ENCODE results near the gene HSD17B3.

HSD17B3 gene

DNA sequence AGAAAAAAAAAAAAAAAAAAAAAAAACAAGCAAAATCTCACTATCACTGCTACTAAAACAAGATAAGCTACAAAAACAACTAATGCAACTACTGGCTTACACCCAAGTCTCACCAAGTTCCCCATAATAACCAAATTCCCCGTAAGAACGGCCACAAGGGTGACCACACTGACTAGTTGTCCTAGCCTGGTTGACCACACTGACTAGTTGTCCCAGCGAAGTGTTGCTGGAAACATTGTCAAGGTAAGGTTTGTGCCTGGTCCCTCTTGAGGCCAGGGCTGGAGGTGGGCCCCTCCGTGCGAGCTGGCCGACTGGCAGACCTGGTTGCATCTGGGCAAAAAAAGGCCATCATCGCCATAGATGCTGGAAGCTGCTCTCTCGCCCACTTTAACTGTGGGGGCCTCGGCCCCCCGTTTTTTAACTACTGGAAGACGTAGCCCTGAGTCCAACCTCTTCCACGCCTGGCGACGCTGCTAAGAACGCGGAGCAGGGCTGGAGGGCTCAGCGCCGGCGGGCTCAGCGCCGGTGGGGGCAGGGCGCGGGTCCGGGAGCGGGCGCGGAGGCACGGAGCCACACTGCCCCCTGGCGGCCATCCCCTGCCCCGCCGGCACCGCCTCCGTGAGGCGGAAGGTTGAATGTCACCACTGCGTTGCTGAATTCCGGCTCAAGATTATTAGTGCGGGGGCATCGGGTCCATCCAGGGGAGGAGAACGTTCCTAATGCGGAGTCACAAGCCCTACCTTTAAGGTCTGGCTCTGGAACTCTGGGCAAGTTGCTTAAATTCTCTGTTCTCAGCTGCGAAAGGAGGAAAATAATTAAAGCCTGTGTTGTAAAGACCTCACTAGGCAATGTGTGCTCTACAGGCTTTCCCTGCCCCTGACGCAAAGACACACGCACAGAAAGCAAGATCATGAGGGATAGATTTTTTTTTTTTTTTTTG lies 84.0 kb downstream of the HSD17B3 start:
- TF ChIP-seq, protein P1, sequence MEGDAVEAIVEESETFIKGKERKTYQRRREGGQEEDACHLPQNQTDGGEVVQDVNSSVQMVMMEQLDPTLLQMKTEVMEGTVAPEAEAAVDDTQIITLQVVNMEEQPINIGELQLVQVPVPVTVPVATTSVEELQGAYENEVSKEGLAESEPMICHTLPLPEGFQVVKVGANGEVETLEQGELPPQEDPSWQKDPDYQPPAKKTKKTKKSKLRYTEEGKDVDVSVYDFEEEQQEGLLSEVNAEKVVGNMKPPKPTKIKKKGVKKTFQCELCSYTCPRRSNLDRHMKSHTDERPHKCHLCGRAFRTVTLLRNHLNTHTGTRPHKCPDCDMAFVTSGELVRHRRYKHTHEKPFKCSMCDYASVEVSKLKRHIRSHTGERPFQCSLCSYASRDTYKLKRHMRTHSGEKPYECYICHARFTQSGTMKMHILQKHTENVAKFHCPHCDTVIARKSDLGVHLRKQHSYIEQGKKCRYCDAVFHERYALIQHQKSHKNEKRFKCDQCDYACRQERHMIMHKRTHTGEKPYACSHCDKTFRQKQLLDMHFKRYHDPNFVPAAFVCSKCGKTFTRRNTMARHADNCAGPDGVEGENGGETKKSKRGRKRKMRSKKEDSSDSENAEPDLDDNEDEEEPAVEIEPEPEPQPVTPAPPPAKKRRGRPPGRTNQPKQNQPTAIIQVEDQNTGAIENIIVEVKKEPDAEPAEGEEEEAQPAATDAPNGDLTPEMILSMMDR (conservative IDR thresholded peaks at IDR 0.05) = peak; percentile 99
- no peak for TF ChIP-seq ZFX (IDR thresholded peaks at IDR 0.05)
- H3K27ac ChIP-seq = peak overlapping the region; percentile 68

DNA sequence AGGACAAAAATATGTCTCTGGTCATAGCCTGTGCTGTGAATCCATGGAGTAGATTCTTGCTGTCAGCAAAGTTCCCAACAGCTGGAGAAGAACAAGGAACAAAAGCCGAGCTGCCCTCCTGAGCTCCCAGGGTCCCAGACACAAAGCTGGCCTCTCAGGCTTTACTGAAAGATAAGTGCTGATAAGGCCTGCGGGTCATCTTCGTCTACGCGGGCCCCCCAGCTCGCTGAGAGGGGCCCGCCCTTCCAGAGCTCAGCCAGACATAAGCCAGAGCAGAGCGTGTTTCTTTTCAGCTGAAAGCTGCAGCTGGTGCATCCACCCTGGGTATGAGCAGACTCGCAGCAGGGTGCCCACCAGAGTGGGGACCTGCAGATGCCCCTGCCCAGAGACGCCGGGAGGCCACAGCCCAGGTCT lies 84.7 kb downstream of the HSD17B3 start:
- no peak for TF ChIP-seq ZFX (IDR thresholded peaks at IDR 0.05)
- TF ChIP-seq, protein P1 (conservative IDR thresholded peaks at IDR 0.05) = no peak
- H3K27ac ChIP-seq = peak overlapping the region; percentile 68

DNA sequence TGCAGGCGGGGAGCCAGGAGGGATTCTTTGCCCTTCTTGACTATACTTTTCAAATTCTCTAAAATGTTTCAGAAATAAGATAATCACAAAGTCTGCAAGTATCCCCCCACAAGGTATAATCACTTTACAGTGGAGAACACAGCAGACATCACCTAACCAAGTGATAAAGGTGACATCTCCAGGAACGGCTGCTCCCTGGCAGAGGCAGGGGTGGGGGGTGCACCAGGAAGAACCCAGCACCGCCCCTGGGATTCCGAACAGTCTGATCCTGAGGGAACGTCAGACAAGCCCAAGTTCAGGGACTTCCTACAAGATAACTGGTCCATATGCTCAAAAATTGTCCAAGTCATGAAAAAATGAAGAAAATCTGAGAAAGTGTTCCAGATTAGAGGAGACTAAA lies 85.4 kb downstream of the HSD17B3 start:
- no peak overlapping the region for H3K27ac ChIP-seq

DNA sequence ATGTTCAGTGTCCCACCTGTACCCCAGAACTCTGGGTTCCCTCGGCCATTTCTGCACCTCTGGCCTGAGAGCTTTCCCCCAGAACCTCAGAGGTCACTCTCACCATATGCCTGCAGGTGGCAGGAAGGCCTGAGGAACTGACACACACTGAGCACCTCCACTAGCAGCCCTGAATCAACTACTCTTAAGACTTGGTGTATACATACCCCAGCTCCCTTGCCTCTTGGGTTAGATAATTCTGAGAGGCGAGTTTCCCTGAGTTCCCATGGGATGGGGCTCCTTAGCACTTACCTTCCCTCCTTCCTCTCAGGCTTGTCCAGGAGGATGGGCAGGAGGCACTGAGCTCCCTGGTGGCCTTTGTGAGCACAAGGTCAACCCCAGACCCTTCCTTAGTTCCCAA lies 86.1 kb downstream of the HSD17B3 start:
- H3K27ac ChIP-seq = no peak overlapping the region
- TF ChIP-seq, protein P1 (conservative IDR thresholded peaks at IDR 0.05) = no peak
- no peak for TF ChIP-seq ZFX (IDR thresholded peaks at IDR 0.05)

More for the DNA sequence above, 85.4 kb downstream of the HSD17B3 start:
- no peak for TF ChIP-seq ZFX (IDR thresholded peaks at IDR 0.05)
- TF ChIP-seq, protein P1 (conservative IDR thresholded peaks at IDR 0.05) = no peak

DNA sequence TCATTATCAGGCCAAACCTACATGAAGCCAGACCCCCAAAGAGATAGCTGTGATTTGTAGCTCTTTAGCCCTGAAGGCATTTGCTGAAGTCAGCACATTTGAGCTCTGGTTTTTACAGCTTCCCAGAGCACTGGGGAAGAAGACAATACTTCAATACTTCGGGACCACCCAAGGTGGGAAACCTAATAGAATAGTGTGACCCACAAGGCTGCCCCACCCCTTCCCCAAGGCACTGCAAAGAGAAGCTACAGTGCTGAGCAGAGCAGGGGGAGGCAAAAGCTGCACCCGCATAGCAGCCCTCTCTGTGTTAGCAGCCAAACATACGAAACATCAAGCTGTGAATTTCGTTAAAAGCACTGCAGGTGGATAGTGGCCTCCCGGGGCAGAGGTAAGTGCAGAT lies 87.3 kb downstream of the HSD17B3 start:
- TF ChIP-seq, protein P1 (conservative IDR thresholded peaks at IDR 0.05) = no peak
- no peak for TF ChIP-seq ZFX (IDR thresholded peaks at IDR 0.05)
- H3K27ac ChIP-seq = no peak overlapping the region

DNA sequence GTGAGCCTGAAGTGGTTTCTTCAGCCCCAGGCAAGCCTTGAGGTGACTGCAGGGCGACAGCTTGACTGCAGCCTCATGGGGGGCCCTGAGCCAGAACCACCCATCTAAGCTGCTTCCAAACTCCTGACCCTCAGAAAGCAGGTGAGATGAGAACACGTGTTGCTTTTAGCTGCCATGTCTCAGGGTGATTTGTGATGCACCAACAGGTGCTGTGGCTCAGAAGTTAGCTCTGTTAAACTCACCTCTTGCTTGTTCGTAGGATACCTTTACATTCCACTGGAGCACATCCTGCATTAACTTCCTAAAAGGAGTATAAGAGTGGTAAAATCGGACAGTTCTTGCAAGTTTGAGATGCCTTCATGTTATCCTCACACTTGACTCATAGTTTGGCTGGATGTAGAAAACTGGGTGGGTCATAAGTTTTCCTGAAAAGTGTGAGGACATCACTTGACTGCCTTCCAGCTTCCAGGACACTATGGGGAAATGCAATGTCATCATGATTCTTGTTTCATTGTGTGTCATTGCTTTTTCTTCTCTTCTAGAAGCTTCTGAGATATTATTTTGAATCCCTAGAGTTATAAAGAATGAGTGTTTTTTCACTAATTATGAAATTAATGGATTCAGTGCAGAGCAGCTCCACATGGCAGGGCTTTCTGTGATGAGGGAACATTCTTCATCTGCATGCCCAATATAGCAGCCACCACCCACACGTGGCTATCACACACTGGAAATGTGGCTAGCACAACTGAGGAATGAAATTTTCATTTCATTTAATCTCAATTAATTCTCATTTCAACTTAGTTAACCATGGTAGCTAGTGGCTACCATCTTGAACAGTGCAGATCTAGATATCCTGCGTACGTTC lies 92.3 kb downstream of the HSD17B3 start:
- no peak for TF ChIP-seq ZFX (IDR thresholded peaks at IDR 0.05)
- TF ChIP-seq, protein P1 (conservative IDR thresholded peaks at IDR 0.05) = no peak
- no peak overlapping the region for H3K27ac ChIP-seq
